ENCODE data around the gene HP1BP3. TPM values are rescaled to one million over a fixed set of nuclear protein-coding genes. Genes with fewer than 3 reads are reported as not detected.
A peak's percentile ranks its signal among the peaks of the same experiment; 100 is the strongest.

HP1BP3 gene
- total and polyA plus RNA-seq, 2 experiments from 2014 or later = 89.1 to 112 TPM

- H3K4me2 ChIP-seq = peak overlapping the region; percentile 75
- Mint-ChIP-seq H3K36me3 (ENCODE audit: low read depth) (no peaks in the 10 kb centered on the region), H3K9me3 (no peaks in the 10 kb centered on the region), H3K4me3 (peak overlapping the region; percentile 37; the same call in 2 of the 3 replicates), H3K4me1 (peaks cover 28% of the 10 kb centered on the region), H3K27me3 (ENCODE audit: insufficient read depth, low read depth, poor library complexity) (peaks cover 28% of the 10 kb centered on the region), H3K27ac (no peak overlapping the region)
- H3K27me3 ChIP-seq (ENCODE audit: insufficient read depth) = peaks cover 30% of the 10 kb centered on the region
- H2AFZ ChIP-seq = no peak overlapping the region
- peak overlapping the region; percentile 47 for H3K4me3 ChIP-seq
- TF ChIP-seq EZH2 (IDR thresholded peaks at IDR 0.05; ENCODE audit: low read depth, unreplicated experiment) = no peak
- TF ChIP-seq, protein P1, sequence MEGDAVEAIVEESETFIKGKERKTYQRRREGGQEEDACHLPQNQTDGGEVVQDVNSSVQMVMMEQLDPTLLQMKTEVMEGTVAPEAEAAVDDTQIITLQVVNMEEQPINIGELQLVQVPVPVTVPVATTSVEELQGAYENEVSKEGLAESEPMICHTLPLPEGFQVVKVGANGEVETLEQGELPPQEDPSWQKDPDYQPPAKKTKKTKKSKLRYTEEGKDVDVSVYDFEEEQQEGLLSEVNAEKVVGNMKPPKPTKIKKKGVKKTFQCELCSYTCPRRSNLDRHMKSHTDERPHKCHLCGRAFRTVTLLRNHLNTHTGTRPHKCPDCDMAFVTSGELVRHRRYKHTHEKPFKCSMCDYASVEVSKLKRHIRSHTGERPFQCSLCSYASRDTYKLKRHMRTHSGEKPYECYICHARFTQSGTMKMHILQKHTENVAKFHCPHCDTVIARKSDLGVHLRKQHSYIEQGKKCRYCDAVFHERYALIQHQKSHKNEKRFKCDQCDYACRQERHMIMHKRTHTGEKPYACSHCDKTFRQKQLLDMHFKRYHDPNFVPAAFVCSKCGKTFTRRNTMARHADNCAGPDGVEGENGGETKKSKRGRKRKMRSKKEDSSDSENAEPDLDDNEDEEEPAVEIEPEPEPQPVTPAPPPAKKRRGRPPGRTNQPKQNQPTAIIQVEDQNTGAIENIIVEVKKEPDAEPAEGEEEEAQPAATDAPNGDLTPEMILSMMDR (conservative IDR thresholded peaks at IDR 0.05; ENCODE audit: low read depth in 2 of 2) = no peak
- TF ChIP-seq ZNF462 (CRISPR knock-in tag; IDR thresholded peaks at IDR 0.05) = no peak
- TF ChIP-seq, protein P2, sequence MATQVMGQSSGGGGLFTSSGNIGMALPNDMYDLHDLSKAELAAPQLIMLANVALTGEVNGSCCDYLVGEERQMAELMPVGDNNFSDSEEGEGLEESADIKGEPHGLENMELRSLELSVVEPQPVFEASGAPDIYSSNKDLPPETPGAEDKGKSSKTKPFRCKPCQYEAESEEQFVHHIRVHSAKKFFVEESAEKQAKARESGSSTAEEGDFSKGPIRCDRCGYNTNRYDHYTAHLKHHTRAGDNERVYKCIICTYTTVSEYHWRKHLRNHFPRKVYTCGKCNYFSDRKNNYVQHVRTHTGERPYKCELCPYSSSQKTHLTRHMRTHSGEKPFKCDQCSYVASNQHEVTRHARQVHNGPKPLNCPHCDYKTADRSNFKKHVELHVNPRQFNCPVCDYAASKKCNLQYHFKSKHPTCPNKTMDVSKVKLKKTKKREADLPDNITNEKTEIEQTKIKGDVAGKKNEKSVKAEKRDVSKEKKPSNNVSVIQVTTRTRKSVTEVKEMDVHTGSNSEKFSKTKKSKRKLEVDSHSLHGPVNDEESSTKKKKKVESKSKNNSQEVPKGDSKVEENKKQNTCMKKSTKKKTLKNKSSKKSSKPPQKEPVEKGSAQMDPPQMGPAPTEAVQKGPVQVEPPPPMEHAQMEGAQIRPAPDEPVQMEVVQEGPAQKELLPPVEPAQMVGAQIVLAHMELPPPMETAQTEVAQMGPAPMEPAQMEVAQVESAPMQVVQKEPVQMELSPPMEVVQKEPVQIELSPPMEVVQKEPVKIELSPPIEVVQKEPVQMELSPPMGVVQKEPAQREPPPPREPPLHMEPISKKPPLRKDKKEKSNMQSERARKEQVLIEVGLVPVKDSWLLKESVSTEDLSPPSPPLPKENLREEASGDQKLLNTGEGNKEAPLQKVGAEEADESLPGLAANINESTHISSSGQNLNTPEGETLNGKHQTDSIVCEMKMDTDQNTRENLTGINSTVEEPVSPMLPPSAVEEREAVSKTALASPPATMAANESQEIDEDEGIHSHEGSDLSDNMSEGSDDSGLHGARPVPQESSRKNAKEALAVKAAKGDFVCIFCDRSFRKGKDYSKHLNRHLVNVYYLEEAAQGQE (IDR thresholded peaks at IDR 0.05; ENCODE audit: unreplicated experiment) = no peak
- TF ChIP-seq CREB1 (CRISPR knock-in tag; IDR thresholded peaks at IDR 0.05; ENCODE audit: low read depth) = no peak
- TF ChIP-seq EZH2phosphoT487 (IDR thresholded peaks at IDR 0.05; ENCODE audit: unreplicated experiment) = no peak
- TF ChIP-seq ZNF331 (CRISPR knock-in tag; IDR thresholded peaks at IDR 0.05; ENCODE audit: low read depth) = no peak
- no peak for TF ChIP-seq ETS1 (IDR thresholded peaks at IDR 0.05)
- no peak for TF ChIP-seq JUNB (IDR thresholded peaks at IDR 0.05; ENCODE audit: unreplicated experiment)
- no peak for TF ChIP-seq ZNF114 (CRISPR knock-in tag; IDR thresholded peaks at IDR 0.05)
- H3K36me3 ChIP-seq (ENCODE audit: insufficient read depth) = no peaks in the 10 kb centered on the region
- DNase-seq (ENCODE audit: low spot score) (no peak), ATAC-seq (no peak)
- H3K79me2 ChIP-seq (replicated peaks; ENCODE audit: insufficient read depth) = no peaks in the 10 kb centered on the region
- H4K20me1 ChIP-seq (replicated peaks; ENCODE audit: insufficient read depth) = no peaks in the 10 kb centered on the region; the same call in 1 of the 2 replicates
- peaks cover 14% of the 10 kb centered on the region; the same call in 1 of the 2 replicates for H3F3A ChIP-seq (replicated peaks; ENCODE audit: low read depth)
- no peak overlapping the region for H3K27ac ChIP-seq (ENCODE audit: low read depth)
- no peaks in the 10 kb centered on the region for H3K9me2 ChIP-seq (ENCODE audit: insufficient read depth)
- peaks cover 38% of the 10 kb centered on the region for H3K4me1 ChIP-seq (ENCODE audit: insufficient read depth)
Observed at GRCh38 chr1:20728371-20729154, 58.5 kb downstream of the HP1BP3 start.
